ENCODE data around the gene ATF3.

Gene ATF3, protein sequence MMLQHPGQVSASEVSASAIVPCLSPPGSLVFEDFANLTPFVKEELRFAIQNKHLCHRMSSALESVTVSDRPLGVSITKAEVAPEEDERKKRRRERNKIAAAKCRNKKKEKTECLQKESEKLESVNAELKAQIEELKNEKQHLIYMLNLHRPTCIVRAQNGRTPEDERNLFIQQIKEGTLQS
- total RNA-seq = 74.9 to 827 (median 267) reads per million in 18 experiments

GRCh38 chr1:212608392-212608958 lies at the start of gene ATF3:
TSS of gene ATF3 (plus strand) at chr1:212608761. CDS start at chr1:212615022, 6,261 bp downstream.
- DNase-seq = peak; percentile 98

- DNase-seq = no peak
These were observed 48.6 kb upstream of the ATF3 start for GRCh38 chr1:212559929-212560328.

- no peak for DNase-seq
These were observed 47.6 kb upstream of the ATF3 start for GRCh38 chr1:212560933-212561460.

- DNase-seq = no peak
These were observed 47.0 kb upstream of the ATF3 start for GRCh38 chr1:212561501-212561931.

DNA sequence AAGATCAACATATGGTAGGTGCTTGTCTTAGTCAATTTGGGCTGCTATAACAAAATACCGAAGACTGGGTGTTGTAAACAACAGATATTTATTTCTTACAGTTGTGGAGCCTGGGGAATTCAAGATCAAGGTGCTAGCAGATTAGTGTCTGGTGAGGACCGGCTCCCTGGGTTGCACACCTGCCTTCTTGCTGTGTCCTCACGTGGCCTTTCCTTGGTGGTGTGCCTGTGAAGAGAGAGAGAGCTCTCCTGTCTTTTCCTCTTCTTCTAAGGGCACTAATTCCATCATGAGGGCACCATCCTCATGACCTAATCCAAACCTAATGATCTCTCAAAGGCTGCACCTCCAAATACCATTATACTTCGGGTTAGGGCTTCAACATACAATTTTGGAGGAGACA lies 45.8 kb upstream of the ATF3 start:
- no peak for DNase-seq

DNA sequence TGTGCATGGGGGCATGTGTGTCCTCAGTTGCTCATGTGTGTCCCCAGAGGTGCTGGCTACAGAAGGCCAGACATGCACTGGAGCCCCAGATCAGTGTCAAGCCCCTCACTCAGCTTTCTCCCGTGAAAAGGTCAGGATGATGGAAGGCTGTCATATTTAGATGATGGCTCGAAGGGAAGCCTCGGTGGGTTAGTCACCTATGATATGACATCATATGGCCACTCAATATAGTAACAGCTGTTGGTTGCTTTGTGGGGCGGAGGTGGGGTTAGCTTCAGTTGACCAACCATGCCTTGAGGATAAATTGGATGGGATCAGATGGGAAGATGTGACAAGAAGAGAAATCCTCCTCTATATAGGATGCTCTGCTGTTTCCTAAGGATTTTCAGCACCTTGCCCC lies 43.5 kb upstream of the ATF3 start:
- DNase-seq = no peak

GRCh38 chr1:212565571-212566305 lies 42.8 kb upstream of the ATF3 start:
- no peak for DNase-seq

DNA sequence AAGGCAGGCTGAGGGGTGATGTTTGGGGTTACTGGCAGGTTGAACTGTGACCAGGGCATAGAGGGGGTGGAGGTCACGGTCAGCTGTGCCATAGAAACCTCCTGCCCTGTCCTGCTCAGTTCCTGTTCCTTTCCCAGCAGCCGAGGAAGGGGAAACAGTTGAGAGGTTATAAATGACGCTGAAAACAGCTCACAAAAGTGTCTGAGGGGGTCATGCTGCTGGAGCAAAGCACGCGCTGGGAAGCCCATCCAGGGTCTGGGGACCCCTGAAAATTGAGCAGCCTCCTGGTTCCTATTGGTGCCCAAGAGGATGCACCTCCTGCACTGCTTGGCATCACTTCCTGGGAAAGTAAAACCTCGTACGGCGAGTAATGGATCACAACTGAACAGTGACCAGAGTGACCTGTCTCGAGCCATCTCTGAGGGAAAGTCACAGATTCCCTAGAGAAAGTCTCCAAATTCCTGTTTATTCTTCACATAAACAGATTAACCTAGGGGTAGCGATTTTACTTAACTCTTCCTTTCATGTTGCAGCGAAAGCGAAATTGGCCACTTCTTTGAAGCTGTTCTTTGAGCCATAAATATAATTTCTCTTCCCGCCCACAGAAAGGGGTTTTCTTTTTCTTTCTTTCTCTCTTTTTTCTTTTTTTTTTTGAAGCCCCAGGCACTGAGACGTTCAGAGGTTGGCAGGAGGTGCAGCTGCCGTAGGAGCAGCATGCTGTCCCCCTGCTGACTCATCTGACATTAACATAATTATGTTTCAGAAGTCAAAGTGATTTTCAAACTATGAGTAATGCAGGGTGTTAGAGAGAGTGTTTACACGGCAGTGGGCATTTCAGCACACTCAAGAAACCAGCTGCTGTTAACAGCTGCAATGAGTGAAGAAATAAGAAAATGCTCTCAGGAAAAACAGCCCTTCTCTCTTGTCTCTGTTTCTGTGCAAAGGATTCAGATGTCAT lies 41.8 kb upstream of the ATF3 start:
- peak; percentile 82 to 84 for DNase-seq

GRCh38 chr1:212567638-212568037 lies 40.9 kb upstream of the ATF3 start:
- no peak for DNase-seq

GRCh38 chr1:212568978-212569537 lies 39.5 kb upstream of the ATF3 start:
- no peak for DNase-seq

- DNase-seq = no peak
These were observed 33.8 kb upstream of the ATF3 start for GRCh38 chr1:212574732-212575131.

GRCh38 chr1:212575333-212575732 lies 33.2 kb upstream of the ATF3 start:
- no peak for DNase-seq

GRCh38 chr1:212578041-212578440 lies 30.5 kb upstream of the ATF3 start:
- DNase-seq = peak in 1 of 2 donors; percentile 69

- no peak for DNase-seq
These were observed 27.5 kb upstream of the ATF3 start for GRCh38 chr1:212581034-212581433.

- DNase-seq = peak; percentile 46 to 86
These were observed 26.3 kb upstream of the ATF3 start for GRCh38 chr1:212582291-212582690.

DNA sequence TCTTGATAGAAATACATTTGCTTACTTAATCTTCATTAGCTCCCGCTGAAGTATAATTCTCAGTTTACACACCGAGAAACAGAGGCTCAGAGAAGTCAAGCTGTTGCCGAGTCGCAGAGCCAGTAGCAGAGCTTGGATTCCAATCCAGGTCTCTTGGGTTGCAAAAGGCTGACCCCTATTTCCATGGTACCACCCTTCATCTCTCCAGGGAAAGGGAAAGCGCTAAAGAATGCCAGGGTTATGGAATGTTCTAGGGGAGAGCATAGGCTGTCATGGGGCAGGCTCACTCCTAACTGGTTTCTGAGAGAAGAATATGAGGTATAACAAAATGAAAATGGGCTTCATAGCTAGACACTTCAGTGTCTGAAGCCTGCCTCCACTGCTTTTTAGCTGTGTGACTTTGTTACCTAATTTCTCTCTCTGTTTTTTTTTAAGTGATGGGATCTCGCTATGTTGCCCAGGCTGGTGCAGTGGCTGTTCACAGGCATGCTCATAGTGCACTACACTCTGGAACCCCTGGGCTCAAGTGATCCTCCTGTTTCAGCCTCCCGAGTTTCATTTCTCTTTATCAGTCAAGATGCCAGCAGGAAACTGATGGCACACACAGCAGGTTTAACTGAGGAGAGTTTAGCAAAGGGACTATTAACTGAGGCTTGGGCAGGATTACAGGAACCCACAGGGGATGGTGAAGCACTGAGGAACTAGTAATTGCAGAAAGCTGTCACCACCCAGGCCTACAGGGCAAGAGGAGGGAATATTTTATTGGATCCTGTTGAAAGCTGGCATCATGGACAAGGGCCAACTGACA lies 25.5 kb upstream of the ATF3 start:
- DNase-seq = peak in 1 of 2 donors; percentile 21

DNA sequence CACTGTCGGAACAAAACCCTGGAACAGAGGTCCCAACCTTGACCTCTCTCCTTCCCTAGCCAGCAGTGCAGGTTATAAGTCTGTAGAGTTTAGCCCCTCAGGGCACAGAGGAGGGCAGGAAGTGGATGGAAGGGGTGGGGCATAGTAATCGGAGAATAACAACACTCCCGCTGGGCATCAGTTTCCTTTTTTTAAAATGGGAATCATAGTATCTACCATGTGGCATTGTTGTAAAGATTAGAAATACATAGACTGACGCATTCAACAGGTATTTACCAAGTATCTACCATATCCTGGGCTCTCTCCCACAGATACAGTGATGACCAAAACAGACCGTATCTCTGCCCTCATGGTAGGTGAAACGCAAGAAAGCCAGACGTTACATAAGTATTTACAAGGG lies 24.9 kb upstream of the ATF3 start:
- no peak for DNase-seq

DNA sequence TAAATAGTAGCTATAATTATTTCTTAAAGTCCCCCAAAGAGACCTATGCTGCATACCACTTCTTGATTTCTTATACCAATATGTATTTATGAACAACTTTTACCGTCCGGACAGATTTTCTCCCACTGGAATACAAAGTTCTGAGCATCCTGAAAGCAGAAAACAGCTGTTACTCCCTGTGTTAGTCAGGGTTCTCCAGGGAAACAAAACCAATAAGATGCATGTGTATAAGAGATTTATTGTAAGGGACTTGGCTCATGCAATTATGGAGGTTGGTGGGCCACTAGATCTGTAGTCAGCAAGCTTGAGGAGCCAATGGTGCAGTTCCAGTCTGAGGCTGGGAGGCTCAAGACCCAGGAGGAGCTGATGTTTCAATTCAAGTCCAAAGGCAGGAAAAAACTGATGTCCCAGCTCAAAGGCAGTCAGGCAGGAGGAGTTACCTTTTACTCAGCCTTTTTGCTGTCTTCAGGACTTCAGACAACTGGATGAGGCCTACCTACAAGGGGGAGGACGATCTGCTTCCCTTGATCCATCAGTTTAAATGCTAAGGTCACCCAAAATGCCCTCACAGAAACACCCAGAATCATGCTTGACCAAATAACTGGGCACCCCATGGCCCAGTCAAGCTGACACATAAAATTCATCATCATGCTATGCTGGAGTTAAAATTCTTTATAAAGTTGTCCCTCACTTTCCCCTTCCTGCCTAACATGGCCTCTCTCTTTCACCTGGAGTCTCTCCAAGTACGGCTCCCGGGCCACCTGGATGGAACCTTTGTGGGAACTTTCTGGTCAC lies 24.3 kb upstream of the ATF3 start:
- DNase-seq = no peak

GRCh38 chr1:212585210-212585609 lies 23.4 kb upstream of the ATF3 start:
- DNase-seq = no peak
